GM18508 (cell line): ENCODE measurements around the gene DDX11.
"Not testable (repeated sequence)": the region's sequence is repeated elsewhere in the genome, so short reads cannot be mapped to it uniquely, and the experiment has no call there.

Experiments
- ATAC-seq: cut with Tn5 transposase; IDR thresholded peaks from one replicate; pipeline ENCODE4 v1.9.1; 2021; ENCODE audit warnings: moderate number of reproducible peaks; ENCODE audit not compliant: insufficient read depth, unreplicated experiment

DDX11 gene

DNA sequence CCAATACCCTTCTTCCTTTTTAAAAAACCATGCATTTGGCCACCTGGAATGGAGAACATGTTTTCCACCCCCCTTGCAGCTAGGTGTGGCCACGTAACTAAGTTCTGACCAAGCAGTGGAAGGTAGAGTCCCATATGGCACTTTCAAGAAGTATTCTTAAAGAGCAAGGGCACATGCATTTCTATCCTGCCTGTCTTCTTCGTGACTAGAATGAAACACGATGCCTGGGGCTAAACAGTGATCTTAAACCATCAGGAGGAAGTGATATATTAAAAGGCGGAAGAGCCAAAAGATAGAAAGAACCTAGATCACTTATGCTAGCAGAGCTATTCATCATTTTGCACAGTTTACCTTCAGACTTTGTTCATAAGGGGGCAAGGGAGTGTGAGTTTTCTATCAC is 16.0 kb upstream of the DDX11 start:
- ATAC-seq, result no peak

DNA sequence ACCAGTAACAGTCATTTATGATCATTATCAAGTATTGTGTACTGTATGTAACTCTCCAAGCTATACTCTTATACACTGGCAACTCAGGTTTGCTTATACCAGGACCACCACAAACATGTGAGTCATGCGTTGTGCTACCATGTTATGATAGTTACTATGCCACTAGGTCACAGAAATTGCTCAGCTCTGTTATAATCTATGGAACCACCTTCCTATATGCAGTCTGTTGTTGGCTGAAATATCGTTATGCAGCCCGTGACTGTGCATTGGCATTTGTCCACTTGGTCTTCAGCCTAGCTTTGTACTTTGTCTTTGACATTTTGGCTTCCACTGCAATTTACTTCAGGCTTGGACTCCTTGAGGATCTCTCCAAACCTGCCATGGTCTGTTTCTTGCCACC is 7.5 kb upstream of the DDX11 start:
- not testable (repeated sequence) for ATAC-seq

DNA sequence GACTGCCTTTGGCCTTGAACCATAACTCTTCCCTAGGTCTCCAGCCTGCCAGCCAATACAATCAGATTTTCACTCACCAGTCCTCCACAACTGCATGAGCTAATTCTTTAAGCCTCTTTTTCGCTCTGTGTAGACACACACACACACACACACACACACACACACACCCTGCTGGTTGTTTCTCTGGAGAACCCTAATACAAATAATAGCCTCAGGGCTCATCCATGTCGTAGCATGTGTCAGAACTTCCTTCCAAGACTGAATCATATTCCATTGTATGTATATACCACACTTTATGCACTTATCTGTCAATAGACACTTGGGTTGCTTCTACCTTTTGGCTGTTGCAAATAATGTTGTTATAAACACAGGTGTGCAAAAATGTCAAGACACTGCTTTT is 6.0 kb upstream of the DDX11 start:
- not testable (repeated sequence) for ATAC-seq

DNA sequence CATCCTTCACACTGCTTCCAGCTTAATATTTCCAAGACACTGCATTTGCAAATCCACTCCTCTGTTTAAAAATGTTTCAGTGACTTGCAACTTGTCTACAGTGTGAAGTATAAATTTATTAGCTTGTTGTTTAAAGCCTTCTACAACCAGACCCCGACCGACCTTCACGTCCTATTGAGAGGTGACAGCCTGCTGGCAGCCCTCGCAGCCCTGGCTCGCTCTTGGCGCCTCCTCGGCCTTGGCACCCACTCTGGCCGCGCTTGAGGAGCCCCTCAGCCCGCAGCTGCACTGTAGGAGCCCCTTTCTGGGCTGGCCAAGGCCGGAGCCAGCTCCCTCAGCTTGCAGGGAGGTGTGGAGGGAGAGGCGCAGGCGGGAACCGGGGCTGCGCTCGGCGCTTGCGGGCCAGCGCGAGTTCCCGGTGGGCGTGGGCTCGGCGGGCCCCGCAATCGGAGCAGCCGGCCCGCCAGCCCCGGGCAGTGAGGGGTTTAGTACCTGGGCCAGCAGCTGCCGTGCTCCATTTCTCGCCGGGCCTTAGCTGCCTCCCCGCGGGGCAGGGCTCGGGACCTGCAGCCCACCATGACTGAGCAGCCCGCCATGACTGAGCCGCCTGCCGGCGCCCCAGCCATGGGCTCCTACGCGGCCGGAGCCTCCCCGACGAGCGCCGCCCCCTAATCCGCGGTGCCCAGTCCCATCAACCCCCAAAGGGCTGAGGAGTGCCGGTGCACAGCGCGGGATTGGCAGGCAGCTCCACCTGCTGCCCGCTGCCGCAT is 2.5 kb upstream of the DDX11 start:
- not testable (repeated sequence) for ATAC-seq

DNA sequence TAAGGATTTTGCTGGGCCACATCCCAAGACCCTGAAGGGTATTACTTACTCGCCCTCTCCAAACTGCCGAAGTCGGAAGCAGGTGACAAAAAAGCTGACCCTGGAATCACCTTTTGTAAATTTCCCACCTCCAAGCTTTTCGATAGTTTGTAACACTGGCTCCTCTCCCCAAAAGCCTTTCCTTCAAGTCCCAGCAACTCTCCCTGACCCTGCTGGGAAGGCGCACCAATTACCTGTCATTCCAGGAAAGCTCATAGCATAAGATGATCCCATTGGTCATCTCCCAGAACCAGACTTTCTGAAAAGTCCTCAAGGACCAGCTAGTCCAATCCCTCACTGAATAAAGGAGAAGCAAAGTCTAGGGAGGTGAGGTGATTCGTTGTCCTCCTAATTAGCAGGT is 698 bp upstream of the DDX11 start:
- ATAC-seq, result not testable (repeated sequence)

DNA sequence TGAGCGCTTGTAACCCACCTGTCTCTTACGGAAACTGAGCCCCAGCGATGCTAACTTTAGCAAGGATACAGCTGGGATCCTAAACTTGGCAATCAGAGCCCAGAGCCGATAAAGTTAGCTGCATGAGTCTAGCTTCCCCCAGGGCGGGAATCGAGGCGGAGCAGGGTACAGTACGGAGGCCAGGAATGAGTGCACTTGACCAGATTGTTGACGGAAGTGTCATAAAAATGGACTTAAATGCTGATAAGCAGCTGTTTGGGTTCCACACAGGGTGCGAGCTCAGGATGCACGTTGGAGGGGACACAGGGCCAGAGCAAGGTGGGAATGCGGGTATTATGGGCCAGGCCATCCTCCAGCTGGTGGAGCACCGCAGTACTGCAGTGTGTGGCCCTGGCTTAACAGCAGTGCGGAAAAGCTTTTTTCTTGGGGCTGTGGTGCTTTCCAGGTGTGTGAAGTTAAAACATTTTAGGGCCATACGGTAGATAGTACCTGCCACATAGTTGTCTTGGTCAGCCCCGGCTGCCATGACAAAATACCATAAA is 744 bp downstream of the DDX11 start:
- peak; percentile 36 for ATAC-seq

DNA sequence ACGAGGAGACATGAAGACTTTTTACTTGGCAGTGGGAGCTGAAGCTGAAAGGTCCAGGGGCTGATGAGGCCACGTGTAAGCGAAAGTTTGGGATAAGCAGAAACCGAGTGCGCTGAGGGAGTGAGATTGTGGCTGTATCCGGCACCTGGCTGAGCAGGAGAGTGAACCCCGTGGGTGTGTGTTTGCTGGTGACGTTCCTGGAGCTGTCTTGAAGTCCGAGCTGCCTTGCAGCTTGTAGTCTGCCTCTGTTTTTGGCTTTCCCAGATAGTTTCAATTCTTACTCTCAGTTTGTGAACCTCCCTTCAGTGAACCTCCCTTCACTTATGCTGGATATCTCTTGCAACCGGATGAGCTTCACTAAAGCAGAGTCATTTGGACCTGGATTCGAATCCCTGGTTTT is 2.5 kb downstream of the DDX11 start:
- not testable (repeated sequence) for ATAC-seq

DNA sequence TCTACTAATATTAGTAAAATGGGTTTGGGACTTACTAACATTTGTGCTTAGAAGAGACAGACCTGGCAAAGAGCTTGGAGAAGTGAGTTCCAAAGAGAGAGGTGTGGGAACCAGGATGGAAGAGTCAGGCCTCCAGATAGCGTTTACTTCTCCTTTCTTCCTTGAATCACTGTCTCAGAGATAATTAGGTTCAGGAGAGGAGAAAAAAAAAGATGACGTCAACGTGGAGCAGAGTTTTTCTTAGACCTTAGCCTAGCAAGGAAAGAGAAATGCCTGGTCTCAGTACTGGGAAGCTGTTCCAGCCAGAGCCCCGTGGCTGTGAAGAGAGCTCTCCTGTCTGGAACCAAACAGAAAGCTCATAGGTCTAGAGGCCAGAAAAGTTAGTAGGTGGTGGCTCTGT is 3.4 kb downstream of the DDX11 start:
- ATAC-seq, result not testable (repeated sequence)

DNA sequence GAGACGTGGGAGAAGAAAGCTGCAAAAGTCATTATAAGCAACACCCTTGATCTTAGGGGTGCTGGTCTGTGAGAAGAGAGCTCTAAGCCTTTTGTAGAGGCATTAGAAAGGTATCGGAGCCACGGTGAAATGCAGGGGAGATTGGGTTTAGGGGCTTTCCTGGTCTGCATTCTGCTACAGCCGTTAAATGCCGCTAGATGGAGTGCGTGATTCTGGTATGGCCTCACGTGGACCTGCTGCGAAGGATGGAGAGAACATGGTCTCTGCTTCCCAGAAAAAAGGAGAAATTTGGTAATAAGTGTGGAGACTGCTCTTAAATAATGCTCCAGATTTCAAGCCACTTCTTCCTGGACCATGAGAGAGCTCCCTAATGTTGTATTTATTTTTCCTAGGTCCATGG is 4.3 kb downstream of the DDX11 start:
- not testable (repeated sequence) for ATAC-seq

DNA sequence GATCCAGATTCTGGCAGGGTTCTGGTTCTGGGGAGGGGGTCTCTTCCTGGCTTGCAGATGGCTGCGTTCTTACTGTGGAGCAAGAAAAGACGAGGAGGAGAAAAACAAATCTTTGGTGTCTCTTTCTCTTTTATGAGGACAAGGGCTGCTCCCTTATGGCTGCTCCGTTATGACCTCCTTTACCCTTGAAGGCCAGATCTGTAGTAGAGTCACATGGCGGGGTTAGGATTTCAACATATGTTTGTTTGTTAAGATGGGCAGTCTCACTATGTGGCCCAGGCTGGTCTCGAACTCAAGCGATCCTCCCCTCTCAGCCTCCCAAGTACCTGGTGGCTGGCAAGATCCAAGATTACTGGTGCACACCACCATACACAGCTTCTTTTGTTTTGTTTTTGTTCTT is 5.8 kb downstream of the DDX11 start:
- ATAC-seq, result not testable (repeated sequence)

DNA sequence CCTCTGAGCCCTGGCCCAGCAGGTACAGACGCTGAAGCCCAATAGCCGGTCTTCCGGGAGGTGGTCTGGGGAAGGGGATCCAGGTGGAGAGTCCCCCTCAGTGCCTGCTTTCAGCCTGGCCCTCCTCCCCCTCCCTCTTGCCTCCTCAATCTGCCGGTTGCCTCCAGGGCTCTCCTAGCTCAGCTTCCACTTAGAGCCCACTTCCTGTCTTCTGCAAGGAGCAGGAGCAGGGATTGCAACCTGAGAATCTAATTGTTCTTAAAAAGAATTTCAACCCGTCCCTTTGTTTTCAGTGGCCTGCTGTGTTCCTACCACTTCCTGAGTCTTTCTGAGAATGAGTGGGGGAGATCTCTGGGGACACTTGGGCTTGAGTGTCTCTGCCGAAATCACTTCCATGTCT is 6.6 kb downstream of the DDX11 start:
- ATAC-seq, result not testable (repeated sequence)

DNA sequence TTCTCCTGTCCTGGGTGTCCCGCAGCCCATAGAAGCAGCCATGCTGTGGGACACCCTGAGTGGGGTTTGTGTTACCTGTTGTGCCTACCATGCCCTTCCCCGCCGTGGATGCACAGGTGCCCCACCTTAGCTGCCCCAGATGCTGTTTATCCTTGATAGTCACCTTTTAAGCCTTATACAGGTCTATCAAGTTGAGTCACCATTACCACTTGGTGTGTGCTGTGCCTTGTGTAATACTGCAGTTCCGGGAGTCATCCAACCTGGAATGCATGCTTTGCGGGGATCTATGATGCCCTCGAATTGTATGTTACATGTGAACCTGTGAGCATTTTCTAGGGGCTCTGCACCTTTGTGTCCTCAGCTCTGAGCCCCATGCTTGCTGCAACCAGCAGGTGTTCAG is 7.6 kb downstream of the DDX11 start:
- ATAC-seq, result not testable (repeated sequence)

DNA sequence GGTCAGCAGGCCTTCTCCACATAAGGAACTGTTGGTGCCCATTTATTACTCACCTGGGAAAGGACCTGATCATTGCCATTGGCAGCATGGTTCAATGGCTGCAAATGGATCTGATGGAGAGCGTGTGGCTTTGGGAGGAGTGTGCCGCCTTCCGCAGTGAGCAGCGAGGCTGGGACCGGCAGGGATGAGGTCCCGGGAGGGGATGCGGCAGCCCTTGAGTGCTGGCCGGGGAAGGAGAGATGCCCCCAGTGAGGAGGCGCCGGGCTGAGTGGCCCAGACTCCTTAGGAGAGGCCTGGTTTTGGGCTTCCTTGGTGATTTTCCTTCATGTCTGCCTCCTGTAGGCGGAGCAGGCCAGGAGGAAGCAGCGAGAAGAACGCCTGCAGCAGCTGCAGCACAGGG is 10.6 kb downstream of the DDX11 start:
- not testable (repeated sequence) for ATAC-seq

DNA sequence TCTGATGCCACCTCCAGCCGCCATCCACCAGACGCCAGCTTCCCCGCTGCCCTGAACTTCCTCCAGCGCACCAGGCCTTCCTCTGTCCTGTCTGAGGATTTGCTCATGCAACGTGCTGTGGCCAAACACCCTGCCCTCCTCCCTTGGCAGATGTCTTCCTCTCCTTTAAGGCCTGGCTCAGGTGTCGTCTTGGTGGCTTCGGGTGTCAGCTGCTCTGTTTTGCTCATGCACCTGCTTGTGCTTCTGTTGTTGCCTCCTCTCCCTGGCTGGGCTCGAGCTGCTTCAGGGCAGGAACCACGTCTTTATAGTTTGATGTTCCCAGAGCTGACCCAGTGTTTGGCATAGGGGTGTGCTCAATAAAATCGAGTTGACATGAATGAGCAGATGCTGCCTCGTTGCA is 12.4 kb downstream of the DDX11 start:
- ATAC-seq, result not testable (repeated sequence)

DNA sequence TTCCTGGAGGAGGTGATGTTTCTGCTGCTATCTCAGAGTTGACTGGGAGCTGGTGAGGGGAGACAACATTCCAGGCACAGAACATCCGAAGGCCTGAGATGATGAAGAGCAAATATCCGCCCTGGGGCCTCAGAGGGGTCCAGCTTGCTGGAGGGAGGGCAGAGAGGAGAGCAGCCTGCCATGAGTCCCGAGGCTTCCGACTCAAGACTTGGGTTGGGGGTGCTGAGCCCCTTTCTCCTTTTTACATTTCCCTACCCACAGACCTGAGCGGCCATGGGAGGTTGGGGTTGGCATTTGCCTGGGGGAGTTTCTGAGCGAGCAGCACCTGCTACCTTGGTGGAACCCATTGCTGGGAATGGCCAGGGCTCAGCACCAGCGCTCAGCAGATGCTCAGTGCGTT is 13.8 kb downstream of the DDX11 start:
- ATAC-seq, result not testable (repeated sequence)

DNA sequence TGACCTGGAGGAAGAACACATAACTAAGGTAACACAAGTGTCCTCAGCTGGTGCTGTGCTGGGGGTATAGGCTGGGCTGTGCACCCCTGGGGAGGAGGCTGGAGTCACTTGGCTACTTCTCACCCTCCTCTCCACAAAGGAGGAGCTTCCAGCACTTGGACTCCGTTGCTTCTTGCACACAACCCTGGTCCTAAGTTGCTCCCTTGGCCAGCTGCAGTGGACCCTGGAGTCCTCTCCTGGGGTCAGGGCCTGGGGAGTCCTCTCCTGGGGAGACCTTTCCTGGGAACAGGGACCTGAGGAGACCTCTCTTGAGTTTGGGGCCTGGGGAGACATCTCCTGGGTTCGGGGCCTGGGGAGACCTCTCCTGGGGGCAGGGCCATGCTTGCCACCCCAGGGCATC is 14.3 kb downstream of the DDX11 start:
- not testable (repeated sequence) for ATAC-seq

DNA sequence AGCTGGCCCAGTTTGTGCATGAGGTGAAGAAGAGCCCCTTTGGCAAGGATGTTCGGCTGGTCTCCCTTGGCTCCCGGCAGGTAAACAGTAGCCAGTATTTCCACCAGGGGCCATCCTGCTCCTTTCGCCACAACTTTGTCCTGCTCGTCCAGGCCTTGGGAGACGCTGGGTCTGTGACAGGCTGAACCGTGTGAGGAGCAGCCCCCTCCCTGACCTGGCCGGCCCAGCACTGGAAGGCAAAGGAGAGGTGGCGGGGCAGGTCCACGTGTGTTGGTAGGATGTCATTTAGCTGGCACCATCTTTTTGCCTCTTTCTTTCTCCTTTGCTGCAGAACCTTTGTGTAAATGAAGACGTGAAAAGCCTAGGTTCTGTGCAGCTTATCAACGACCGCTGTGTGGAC is 15.4 kb downstream of the DDX11 start:
- ATAC-seq, result no peak

DNA sequence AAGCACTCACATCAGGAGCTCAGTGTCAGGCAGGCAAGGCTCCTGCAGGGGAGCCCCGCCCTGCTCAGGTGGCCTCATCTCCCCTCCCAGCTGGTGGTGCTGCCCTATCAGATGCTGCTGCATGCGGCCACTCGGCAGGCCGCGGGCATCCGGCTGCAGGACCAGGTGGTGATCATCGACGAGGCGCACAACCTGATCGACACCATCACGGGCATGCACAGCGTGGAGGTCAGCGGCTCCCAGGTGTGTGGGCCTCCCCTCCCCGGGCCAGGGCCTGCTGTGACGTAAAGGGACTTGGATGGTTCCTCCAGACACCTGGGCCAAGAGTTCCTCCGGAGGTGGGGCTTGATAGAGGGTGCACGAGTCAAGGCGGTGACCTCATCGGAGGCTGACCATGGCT is 18.0 kb downstream of the DDX11 start:
- ATAC-seq, result not testable (repeated sequence)

DNA sequence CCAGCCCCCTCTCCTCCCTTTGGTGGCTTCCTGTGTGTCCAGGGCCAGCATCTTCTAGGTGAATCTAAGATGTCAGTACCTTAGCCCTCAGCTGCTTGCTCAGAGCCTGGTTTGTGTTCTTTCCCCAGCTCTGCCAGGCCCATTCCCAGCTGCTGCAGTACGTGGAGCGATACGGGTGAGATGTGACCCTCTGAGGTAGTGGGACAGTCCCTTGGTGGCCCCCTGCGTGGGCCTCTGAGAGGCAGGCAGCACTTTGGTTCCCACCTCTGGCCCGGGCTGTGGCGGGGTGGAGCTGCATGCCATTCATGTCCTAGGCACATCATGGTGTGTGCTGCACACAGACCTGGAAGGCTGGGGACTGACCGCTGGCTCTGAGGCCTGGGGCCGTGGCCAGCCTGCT is 19.1 kb downstream of the DDX11 start:
- ATAC-seq, result not testable (repeated sequence)

DNA sequence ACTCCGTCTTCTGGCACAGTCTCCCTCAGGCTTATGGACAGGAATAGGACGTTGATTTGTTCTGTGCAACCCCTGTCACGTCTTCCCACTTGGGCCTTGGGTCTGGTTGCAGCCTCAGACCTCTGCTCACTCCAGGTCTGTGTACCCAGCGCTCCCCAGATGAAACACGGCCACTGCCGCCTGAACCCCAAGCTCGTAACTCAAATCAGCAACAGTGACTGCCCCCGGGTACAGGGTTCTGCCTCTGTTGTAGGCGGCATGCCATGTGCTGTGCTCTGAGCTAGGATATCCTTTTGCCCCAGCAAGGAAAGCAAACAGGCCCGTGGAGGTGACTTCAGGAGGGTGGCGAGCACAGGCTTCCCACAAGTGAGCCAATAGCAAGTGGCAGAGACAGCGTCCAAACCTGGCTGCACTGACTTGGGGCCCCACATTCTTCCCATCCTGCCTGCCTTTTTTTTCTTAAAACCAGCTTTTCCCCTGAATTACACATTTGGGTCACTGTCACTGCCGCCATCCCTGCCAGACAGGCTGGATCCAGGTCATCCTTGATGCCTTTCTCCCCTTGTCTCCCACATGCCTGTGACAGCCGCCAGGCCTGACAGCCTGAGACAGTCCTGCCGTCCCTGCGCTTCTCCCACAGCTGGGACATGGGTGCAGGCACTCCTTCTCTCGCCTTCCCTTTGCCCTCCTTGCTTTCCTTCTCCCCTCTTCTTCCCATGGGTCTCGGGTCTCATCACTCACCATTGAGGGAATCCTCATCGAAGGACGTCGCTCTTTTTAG is 21.6 kb downstream of the DDX11 start:
- not testable (repeated sequence) for ATAC-seq
